SK-MEL-5 (cell line): ENCODE results near the gene DNM1. TPM values are rescaled to one million over a fixed set of nuclear protein-coding genes. Genes with fewer than 3 reads are reported as not detected.

Experiments used
- small RNA-seq, 2 experiments: library from RNA; depleted of rRNA; stranded (forward); fragments of <200 nt; gene quantifications; one replicate each; pipeline ENCODE3, GENCODE V24; 2014
- total RNA-seq: library from RNA; depleted of rRNA; stranded (reverse); fragments of >200 nt; shearing (Covaris generic); gene quantifications from 2 replicates; pipeline ENCODE4 v1.2.3, GENCODE V29; 2014; rRNA removed

DNM1 gene
- total RNA-seq, 1 experiment from 2014 or later: 0.61 TPM

Small RNAs within 50 kb of the gene (small RNA-seq; reads per million reads assigned to genes)
- gene MIR199B (0 to 0.05 reads per million in 2 experiments), gene MIR3154 (0 reads per million in 2 experiments)

Other genes with a start within 250 kb of the DNM1 start
- gene EEIG1, start 222.4 kb upstream of the DNM1 start, total RNA-seq: 28.5 and 31.1 TPM in 2 replicates
- gene NAIF1, start 136.1 kb upstream of the DNM1 start, total RNA-seq: 11.9 and 15.1 TPM in 2 replicates
- 26.5 and 30.8 TPM in 2 replicates for gene SLC25A25, start 135.1 kb upstream of the DNM1 start, total RNA-seq
- gene PTGES2, start 75.7 kb upstream of the DNM1 start, total RNA-seq: 122 and 123 TPM in 2 replicates
- gene LCN2, start 53.9 kb upstream of the DNM1 start, total RNA-seq: not detected in 2 replicates
- gene BBLN, start 43.1 kb upstream of the DNM1 start, total RNA-seq: 102 and 133 TPM in 2 replicates
- gene CIZ1, start 11.8 kb upstream of the DNM1 start, total RNA-seq: 19.8 and 24.9 TPM in 2 replicates
- 73.6 and 75.3 TPM in 2 replicates for gene GOLGA2, start 72.6 kb downstream of the DNM1 start, total RNA-seq
- gene SWI5, start 72.9 kb downstream of the DNM1 start, total RNA-seq: 39.2 and 42.2 TPM in 2 replicates
- 51.6 and 64.4 TPM in 2 replicates for gene TRUB2, start 119.1 kb downstream of the DNM1 start, total RNA-seq
- 31.5 and 38.6 TPM in 2 replicates for gene COQ4, start 119.5 kb downstream of the DNM1 start, total RNA-seq
- gene SLC27A4, start 137.1 kb downstream of the DNM1 start, total RNA-seq: 31.1 and 35.4 TPM in 2 replicates
- gene URM1, start 168.0 kb downstream of the DNM1 start, total RNA-seq: 86.1 and 90.1 TPM in 2 replicates
- gene CERCAM, start 217.5 kb downstream of the DNM1 start, total RNA-seq: 31.8 and 38.5 TPM in 2 replicates